Upper lobe of left lung (tissue), 4 donors: ENCODE results near the gene EYA2.

Experiments used
- CTCF ChIP-seq, 6 experiments: fragments of 450-650 bp in 4 of 6; fragments of 200-600 bp in 2 of 6; sonication (generic) in 2 of 6; IDR thresholded peaks; one replicate each; pipeline ENCODE4 v1.5.1; 2016 to 2019; ENCODE audit warnings: antibody characterized with exemption in 6 of 6
- EP300 ChIP-seq, 4 donors: sonication (generic); formaldehyde crosslinking; IDR thresholded peaks; one replicate each; pipeline ENCODE4 v1.5.1; 2017; ENCODE audit warnings: antibody characterized with exemption in 4 of 4, control low read depth in 2 of 4
- POLR2AphosphoS5 ChIP-seq, 2 donors: sonication (generic); formaldehyde crosslinking; IDR thresholded peaks; one replicate each; pipeline ENCODE4 v1.5.1; 2017; ENCODE audit warnings: antibody characterized with exemption in 2 of 2

GRCh38 chr20:47062226-47062890 lies 167.7 kb downstream of the EYA2 start:
- no peak for TF ChIP-seq POLR2AphosphoS5 (IDR thresholded peaks at IDR 0.05)
- TF ChIP-seq CTCF (IDR thresholded peaks at IDR 0.05), result no peak
- TF ChIP-seq EP300 (IDR thresholded peaks at IDR 0.05), result no peak
